GM04504 (cell line): ENCODE results near the gene MAP3K4.

Source experiments
- DNase-seq: peaks from one replicate; pipeline ENCODE4 v3.0.0-alpha.2; 2012; ENCODE audit warnings: low read depth

MAP3K4 gene

GRCh38 chr6:161080263-161080970 is 88.8 kb downstream of the MAP3K4 start:
- no peak for DNase-seq

GRCh38 chr6:161082215-161082614 is 90.6 kb downstream of the MAP3K4 start:
- DNase-seq, result no peak

- no peak for DNase-seq
These were observed 93.7 kb downstream of the MAP3K4 start for GRCh38 chr6:161085246-161085645.

- DNase-seq, result no peak
These were observed 97.2 kb downstream of the MAP3K4 start for GRCh38 chr6:161088676-161089328.

- DNase-seq, result no peak
These were observed 99.6 kb downstream of the MAP3K4 start for GRCh38 chr6:161091151-161091550.

- peak; percentile 67 for DNase-seq
These were observed 100.6 kb downstream of the MAP3K4 start for GRCh38 chr6:161091972-161092701.

GRCh38 chr6:161094955-161095354 is 103.4 kb downstream of the MAP3K4 start:
- DNase-seq, result no peak

- DNase-seq, result no peak
These were observed 104.3 kb downstream of the MAP3K4 start for GRCh38 chr6:161095916-161096315.

- DNase-seq, result no peak
These were observed 108.5 kb downstream of the MAP3K4 start for GRCh38 chr6:161100072-161100471.

GRCh38 chr6:161101517-161101916 is 109.9 kb downstream of the MAP3K4 start:
- DNase-seq, result no peak

GRCh38 chr6:161103475-161103874 is 111.9 kb downstream of the MAP3K4 start:
- no peak for DNase-seq

- peak; percentile 46 for DNase-seq
These were observed 113.4 kb downstream of the MAP3K4 start for GRCh38 chr6:161104966-161105365.

GRCh38 chr6:161105408-161105807 is 113.8 kb downstream of the MAP3K4 start:
- DNase-seq, result no peak

GRCh38 chr6:161107779-161108730 is 116.5 kb downstream of the MAP3K4 start:
- no peak for DNase-seq

- DNase-seq, result no peak
These were observed 117.3 kb downstream of the MAP3K4 start for GRCh38 chr6:161108916-161109315.

GRCh38 chr6:161109366-161109765 is 117.8 kb downstream of the MAP3K4 start:
- no peak for DNase-seq

- no peak for DNase-seq
These were observed 118.6 kb downstream of the MAP3K4 start for GRCh38 chr6:161110028-161110779.

- no peak for DNase-seq
These were observed 119.7 kb downstream of the MAP3K4 start for GRCh38 chr6:161111261-161111660.

GRCh38 chr6:161115468-161115867 is 123.9 kb downstream of the MAP3K4 start:
- no peak for DNase-seq

GRCh38 chr6:161116554-161116953 is 125.0 kb downstream of the MAP3K4 start:
- no peak for DNase-seq

GRCh38 chr6:161117308-161117707 is 125.7 kb downstream of the MAP3K4 start:
- no peak for DNase-seq
